ENCODE data around the gene TGFB1I1. TPM values are rescaled to one million over a fixed set of nuclear protein-coding genes. Genes with fewer than 3 reads are reported as not detected.

The TGFB1I1 gene
- total and polyA plus RNA-seq, 7 experiments from 2014 or later = 0.29 to 1.5 (median 0.49) TPM

GRCh38 chr16:31451201-31451600 is 20.8 kb upstream of the TGFB1I1 start:
- Histone ChIP-seq H3K9me3 (ENCODE audit: control insufficient read depth in 2 of 3, low read length in 3 of 3) (no peaks in the 10 kb centered on the region), H3K36me3 (ENCODE audit: control insufficient read depth in 2 of 3, insufficient read depth in 3 of 3, low read length in 3 of 3) (no peaks in the 10 kb centered on the region), H3K27ac (ENCODE audit: low read depth, low read length) (no peak overlapping the region), H3K4me3 (ENCODE audit: low read length) (no peak overlapping the region), H3K4me1 (ENCODE audit: control insufficient read depth in 2 of 2, insufficient read depth in 2 of 2, low read length in 2 of 2) (peaks cover 4 to 10% of the 10 kb centered on the region in 2 donors), H3K27me3 (ENCODE audit: control insufficient read depth in 2 of 2, insufficient read depth in 2 of 2, low read length in 2 of 2) (no peaks in the 10 kb centered on the region)
- ATAC-seq (no peak), DNase-seq (no peak)
- ChIA-PET POLR2A (interaction anchor here (0.7 to 0.8 kb wide), 2 partner anchors 334 to 676 kb away, joined by 3 read pairs; partner anchors contain the start of gene KAT8), CTCF (no interaction called here)
- no peaks in the 10 kb centered on the region for H3K27me3 Mint-ChIP-seq
- H3K9me3 Mint-ChIP-seq = no peaks in the 10 kb centered on the region
- peaks cover 0 to 5% (median 0%) of the 10 kb centered on the region in 5 donors for H3K36me3 Mint-ChIP-seq
- H3K27ac Mint-ChIP-seq = peak overlapping the region in 3 of 9 donors; percentile 7 to 84 (median 31)
- no peak overlapping the region for H3K4me3 Mint-ChIP-seq
- intact Hi-C loops (cut with micrococcal nuclease) = no loop called here
- peaks cover 19 to 41% (median 31%) of the 10 kb centered on the region in 7 donors for H3K4me1 Mint-ChIP-seq

GRCh38 chr16:31451681-31452351 is 20.1 kb upstream of the TGFB1I1 start:
- no peak overlapping the region for H3K4me3 Mint-ChIP-seq
- H3K27ac ChIP-seq (ENCODE audit: low read depth, low read length) = no peak overlapping the region
- H3K4me3 ChIP-seq (ENCODE audit: low read length) = no peak overlapping the region
- no peaks in the 10 kb centered on the region for H3K36me3 ChIP-seq (ENCODE audit: control insufficient read depth in 2 of 3, insufficient read depth in 3 of 3, low read length in 3 of 3)
- no peak for DNase-seq
- ChIA-PET POLR2A (interaction anchor here (0.6 to 1.0 kb wide), 3 partner anchors 9 to 334 kb away, joined by 3 read pairs; partner anchors contain the start of gene KAT8), CTCF (interaction anchor here (0.6 to 1.3 kb wide), 3 partner anchors 9 to 469 kb away, joined by 3 to 5 read pairs (median 3); no protein-coding TSS in a partner anchor)
- peak overlapping the region in 5 of 9 donors; percentile 24 to 84 (median 28) for H3K27ac Mint-ChIP-seq
- H3K36me3 Mint-ChIP-seq = peaks cover 0 to 5% (median 0%) of the 10 kb centered on the region in 5 donors
- H3K4me1 Mint-ChIP-seq = peaks cover 19 to 47% (median 33%) of the 10 kb centered on the region in 7 donors
- H3K9me3 ChIP-seq (ENCODE audit: control insufficient read depth in 2 of 3, low read length in 3 of 3) = no peaks in the 10 kb centered on the region
- H3K4me1 ChIP-seq (ENCODE audit: control insufficient read depth in 2 of 2, insufficient read depth in 2 of 2, low read length in 2 of 2) = peaks cover 8 to 12% of the 10 kb centered on the region in 2 donors
- intact Hi-C loops (cut with micrococcal nuclease) = no loop called here
- no peaks in the 10 kb centered on the region for H3K9me3 Mint-ChIP-seq
- ATAC-seq = no peak
- no peaks in the 10 kb centered on the region for H3K27me3 Mint-ChIP-seq
- H3K27me3 ChIP-seq (ENCODE audit: control insufficient read depth in 2 of 2, insufficient read depth in 2 of 2, low read length in 2 of 2) = no peaks in the 10 kb centered on the region

GRCh38 chr16:31452631-31453106 is 19.3 kb upstream of the TGFB1I1 start:
- Mint-ChIP-seq H3K4me1 (peaks cover 19 to 51% (median 39%) of the 10 kb centered on the region in 7 donors), H3K36me3 (peaks cover 0 to 5% (median 0%) of the 10 kb centered on the region in 5 donors), H3K27me3 (no peaks in the 10 kb centered on the region), H3K27ac (peak overlapping the region in 7 of 9 donors; percentile 24 to 81 (median 46)), H3K4me3 (no peak overlapping the region), H3K9me3 (no peaks in the 10 kb centered on the region)
- POLR2A ChIA-PET = interaction anchor here (0.6 to 1.0 kb wide), 4 partner anchors 8 to 263 kb away, joined by 3 read pairs; no protein-coding TSS in a partner anchor
- no peak overlapping the region for H3K4me3 ChIP-seq (ENCODE audit: low read length)
- no peaks in the 10 kb centered on the region for H3K36me3 ChIP-seq (ENCODE audit: control insufficient read depth in 2 of 3, insufficient read depth in 3 of 3, low read length in 3 of 3)
- ATAC-seq (no peak), DNase-seq (no peak)
- CTCF ChIA-PET = interaction anchor here (0.6 to 1.3 kb wide), 3 partner anchors 8 to 470 kb away, joined by 3 to 5 read pairs (median 3); no protein-coding TSS in a partner anchor
- H3K4me1 ChIP-seq (ENCODE audit: control insufficient read depth in 2 of 2, insufficient read depth in 2 of 2, low read length in 2 of 2) = peaks cover 17 to 21% of the 10 kb centered on the region in 2 donors
- intact Hi-C loops (cut with micrococcal nuclease) = no loop called here
- H3K27me3 ChIP-seq (ENCODE audit: control insufficient read depth in 2 of 2, insufficient read depth in 2 of 2, low read length in 2 of 2) = no peaks in the 10 kb centered on the region
- no peaks in the 10 kb centered on the region for H3K9me3 ChIP-seq (ENCODE audit: control insufficient read depth in 2 of 3, low read length in 3 of 3)
- no peak overlapping the region for H3K27ac ChIP-seq (ENCODE audit: low read depth, low read length)

- intact Hi-C loops (cut with micrococcal nuclease) = no loop called here
- Mint-ChIP-seq H3K27me3 (no peaks in the 10 kb centered on the region), H3K27ac (peak overlapping the region in 8 of 9 donors; percentile 10 to 76 (median 44)), H3K4me3 (no peak overlapping the region), H3K9me3 (peaks cover 0 to 2% (median 0%) of the 10 kb centered on the region in 11 donors), H3K4me1 (peaks cover 22 to 57% (median 46%) of the 10 kb centered on the region in 7 donors), H3K36me3 (peaks cover 0 to 9% (median 0%) of the 10 kb centered on the region in 5 donors)
- Histone ChIP-seq H3K27ac (ENCODE audit: low read depth, low read length) (no peak overlapping the region), H3K4me1 (ENCODE audit: control insufficient read depth in 2 of 2, insufficient read depth in 2 of 2, low read length in 2 of 2) (peaks cover 23 to 29% of the 10 kb centered on the region in 2 donors), H3K9me3 (ENCODE audit: control insufficient read depth in 2 of 3, low read length in 3 of 3) (no peaks in the 10 kb centered on the region), H3K36me3 (ENCODE audit: control insufficient read depth in 2 of 3, insufficient read depth in 3 of 3, low read length in 3 of 3) (no peaks in the 10 kb centered on the region), H3K27me3 (ENCODE audit: control insufficient read depth in 2 of 2, insufficient read depth in 2 of 2, low read length in 2 of 2) (no peaks in the 10 kb centered on the region), H3K4me3 (ENCODE audit: low read length) (no peak overlapping the region)
- ATAC-seq (peak; percentile 48), DNase-seq (no peak)
- ChIA-PET POLR2A (interaction anchor here (0.6 to 1.0 kb wide), 2 partner anchors 25 to 264 kb away, joined by 3 read pairs; no protein-coding TSS in a partner anchor), CTCF (interaction anchor here (1.3 kb wide), 1 partner anchor 471 kb away, joined by 3 read pairs; no protein-coding TSS in a partner anchor)
Measured at GRCh38 chr16:31453255-31454204, 18.4 kb upstream of the TGFB1I1 start.

- Mint-ChIP-seq H3K36me3 (peaks cover 0 to 9% (median 0%) of the 10 kb centered on the region in 5 donors), H3K9me3 (peaks cover 0 to 2% (median 0%) of the 10 kb centered on the region in 11 donors), H3K27ac (peak overlapping the region; percentile 50 to 88 (median 62)), H3K4me1 (peaks cover 28 to 63% (median 55%) of the 10 kb centered on the region in 7 donors), H3K27me3 (no peaks in the 10 kb centered on the region), H3K4me3 (peak overlapping the region in 9 of 10 donors; percentile 12 to 88 (median 34))
- Histone ChIP-seq H3K9me3 (ENCODE audit: control insufficient read depth in 2 of 3, low read length in 3 of 3) (no peaks in the 10 kb centered on the region), H3K27me3 (ENCODE audit: control insufficient read depth in 2 of 2, insufficient read depth in 2 of 2, low read length in 2 of 2) (no peaks in the 10 kb centered on the region), H3K36me3 (ENCODE audit: control insufficient read depth in 2 of 3, insufficient read depth in 3 of 3, low read length in 3 of 3) (no peaks in the 10 kb centered on the region), H3K27ac (ENCODE audit: low read depth, low read length) (no peak overlapping the region), H3K4me1 (ENCODE audit: control insufficient read depth in 2 of 2, insufficient read depth in 2 of 2, low read length in 2 of 2) (peaks cover 31 to 37% of the 10 kb centered on the region in 2 donors), H3K4me3 (ENCODE audit: low read length) (no peak overlapping the region)
- CTCF ChIA-PET = interaction anchor here (0.5 to 1.3 kb wide), 3 partner anchors 30 to 413 kb away, joined by 3 to 5 read pairs (median 4); no protein-coding TSS in a partner anchor
- DNase-seq = peak in 2 of 9 donors; percentile 31 to 32
- ATAC-seq = no peak
- intact Hi-C loops (cut with micrococcal nuclease) = loop anchor here (5.0 kb wide), 2 partner anchors 253 to 758 kb away; partner anchors contain the start of genes PYCARD (in 1 of the 2) and SRCAP (in 1 of the 2)
- POLR2A ChIA-PET = interaction anchor here (0.6 to 1.9 kb wide), 7 partner anchors 21 to 414 kb away, joined by 3 to 8 read pairs (median 3); partner anchors contain the start of genes FUS, RUSF1, ZNF646 and ZNF668
Measured at GRCh38 chr16:31455601-31456314, 16.2 kb upstream of the TGFB1I1 start.
